Lung (tissue), 12 donors: Measurements from ENCODE around the gene RILPL1. TPM values are rescaled to one million over a fixed set of nuclear protein-coding genes. Genes with fewer than 3 reads are reported as not detected.
A peak's percentile ranks its signal among the peaks of the same experiment; 100 is the strongest.
"Not testable (repeated sequence)": the region's sequence is repeated elsewhere in the genome, so short reads cannot be mapped to it uniquely, and the experiment has no call there.

Source experiments
- ATAC-seq: fragments of 200-7000 bp; cut with Tn5 transposase; one replicate; pipeline ENCODE4 v1.9.1; 2020; ENCODE audit warnings: moderate number of reproducible peaks; ENCODE audit not compliant: insufficient read depth, low FRiP score
- DNase-seq, 3 donors: peaks; one replicate each; pipeline ENCODE4 v3.0.0-alpha.2; 2013 to 2017
- H3K27ac ChIP-seq, 2 donors: one replicate each; pipeline ENCODE4 v1.5.1; 2013; ENCODE audit warnings: mild to moderate bottlenecking in 2 of 2, moderate library complexity in 2 of 2, control low read depth in 1 of 2, inconsistent platforms in 1 of 2, low read depth in 1 of 2, low read length in 1 of 2
- H3K27me3 ChIP-seq, 3 donors: one replicate each; pipeline ENCODE4 v1.5.1; 2013; ENCODE audit warnings: low read length in 2 of 3; ENCODE audit not compliant: control insufficient read depth in 3 of 3, insufficient read depth in 3 of 3
- H3K36me3 ChIP-seq, 4 donors: one replicate each; pipeline ENCODE4 v1.5.1; 2013; ENCODE audit warnings: low read length in 4 of 4, mild to moderate bottlenecking in 1 of 4, moderate library complexity in 1 of 4; ENCODE audit not compliant: control insufficient read depth in 4 of 4, insufficient read depth in 4 of 4
- H3K4me1 ChIP-seq, 5 donors: one replicate each; pipeline ENCODE4 v1.5.1; 2013; ENCODE audit warnings: low read length in 5 of 5, mild to moderate bottlenecking in 2 of 5, moderate library complexity in 1 of 5; ENCODE audit not compliant: control insufficient read depth in 5 of 5, insufficient read depth in 5 of 5
- H3K4me3 ChIP-seq: one replicate; pipeline ENCODE4 v1.5.1; 2013; ENCODE audit warnings: mild to moderate bottlenecking, control low read depth, moderate library complexity
- H3K9ac ChIP-seq, 2 donors: one replicate each; pipeline ENCODE4 v1.5.1; 2013; ENCODE audit warnings: low read length in 2 of 2, control low read depth in 1 of 2; ENCODE audit not compliant: insufficient read depth in 1 of 2
- H3K9me3 ChIP-seq, 4 donors: one replicate each; pipeline ENCODE4 v1.5.1; 2013; ENCODE audit warnings: low read length in 3 of 4, mild to moderate bottlenecking in 1 of 4, moderate library complexity in 1 of 4; ENCODE audit not compliant: control insufficient read depth in 4 of 4, insufficient read depth in 3 of 4
- CTCF ChIP-seq: IDR thresholded peaks from 2 replicates; pipeline ENCODE4 v1.5.1; 2012; ENCODE audit warnings: mild to moderate bottlenecking; ENCODE audit errors: control extremely low read depth, extremely low read depth
- WGBS, 2 donors: extraction: QIAGEN DNeasy Blood & Tissue Kit; methylation state at CpG; one replicate each; pipeline ENCODE4 v1.1.7; 2013; 5-methylcytosine and 5-hydroxymethylcytosine counted together
- polyA plus RNA-seq, 2 donors: library from polyadenylated mRNA; stranded (reverse); fragments of 200-250 nt; gene quantifications; one replicate each; pipeline ENCODE4 v1.2.1, GENCODE V29; 2013
- total RNA-seq, 2 donors: library from RNA; depleted of rRNA in 1 of 2; stranded (reverse); fragments of >200 nt in 1 of 2; gene quantifications; one replicate each; pipeline ENCODE4 v1.2.1, GENCODE V29; 2014 to 2021
- donor health status: control.
- donor health status: control.
- donor health status: Bipolar disorder and iron deficiency.
- donor health status: healthy.
- donor health status: DM: yes; HTN: yes; CAD: no.

The RILPL1 gene
- total and polyA plus RNA-seq, 4 donors, result 9.5 to 14.6 (median 12.2) TPM

- peak within 1 kb of the TSS; percentile 96 for H3K4me3 ChIP-seq
- peak within 1 kb of the TSS; percentile 86 to 97 for H3K9ac ChIP-seq
- 0 to 1% methylated on average over 47 to 48 of the region's 48 CpGs for WGBS, 2 donors
- peak within 1 kb of the TSS; percentile 84 to 100 for H3K27ac ChIP-seq
- ATAC-seq (peak; percentile 78), DNase-seq (peak; percentile 89 to 94 (median 93))
- H3K4me1 ChIP-seq, result peaks cover 0 to 2% (median 0%) of the 10 kb centered on the region in 5 donors
- TF ChIP-seq CTCF, result no peak
- no peaks in the 10 kb centered on the region for H3K27me3 ChIP-seq
- H3K9me3 ChIP-seq, result peaks cover 0 to 5% (median 0%) of the 10 kb centered on the region in 4 donors
- peaks cover 0 to 5% (median 0%) of the 10 kb centered on the region in 4 donors for H3K36me3 ChIP-seq
Observed at GRCh38 chr12:123457980-123458779, 75.3 kb downstream of the RILPL1 start, which contains the start of gene SNRNP35. SNRNP35 (plus strand) TSS chr12:123458139; CDS start chr12:123465541, 7,402 bp downstream.

- no peaks in the 10 kb centered on the region for H3K4me1 ChIP-seq
- ATAC-seq (no peak), DNase-seq (peak in 2 of 3 donors; percentile 31 to 39)
- peaks cover 0 to 3% (median 0%) of the 10 kb centered on the region in 4 donors for H3K9me3 ChIP-seq
- H3K36me3 ChIP-seq, result no peaks in the 10 kb centered on the region
- H3K4me3 ChIP-seq, result no peak overlapping the region
- 73 to 87% methylated on average over 3 of the region's 3 CpGs for WGBS, 2 donors
- H3K27ac ChIP-seq, result no peak overlapping the region
- H3K9ac ChIP-seq, result no peak overlapping the region
- no peak for TF ChIP-seq CTCF
- no peaks in the 10 kb centered on the region for H3K27me3 ChIP-seq
Observed at GRCh38 chr12:123453165-123453564, 80.4 kb downstream of the RILPL1 start.

- not testable (repeated sequence) for H3K27me3 ChIP-seq, ATAC-seq, DNase-seq, H3K4me3 ChIP-seq, H3K4me1 ChIP-seq, H3K9me3 ChIP-seq, H3K27ac ChIP-seq, H3K9ac ChIP-seq, H3K36me3 ChIP-seq
- WGBS, 2 donors, result 37 to 100% methylated on average over 1 of the region's 1 CpG
Observed at GRCh38 chr12:123452276-123452550, 81.3 kb downstream of the RILPL1 start.

- Histone ChIP-seq H3K36me3 (no peaks in the 10 kb centered on the region), H3K4me1 (peaks cover 0 to 10% (median 2%) of the 10 kb centered on the region in 5 donors), H3K27me3 (no peaks in the 10 kb centered on the region), H3K27ac (no peak overlapping the region), H3K9ac (no peak overlapping the region), H3K4me3 (no peak overlapping the region), H3K9me3 (no peaks in the 10 kb centered on the region)
- ATAC-seq, result no peak
- 90 to 93% methylated on average over 9 of the region's 9 CpGs for WGBS, 2 donors
- no peak for DNase-seq
- TF ChIP-seq CTCF, result no peak
Observed at GRCh38 chr12:123450636-123451035, 82.9 kb downstream of the RILPL1 start.
